GM13977 (cell line): ENCODE measurements around the gene NOS3.
A peak's percentile ranks its signal among the peaks of the same experiment; 100 is the strongest.

ENCODE experiments used
- DNase-seq: peaks from one replicate; pipeline ENCODE4 v3.0.0; 2012; ENCODE audit warnings: low spot score
- in situ Hi-C: fragments of 300-500 bp; cut with MboI; formaldehyde crosslinking; loops from one replicate; pipeline ENCODE4 v1.12.0; 2022; ENCODE audit warnings: low sequenced_read_pairs, low pct_unique_long_range_greater_than_20kb, mixed read lengths, inconsistent platforms; ENCODE audit not compliant: unreplicated experiment
- TF ChIP-seq, protein P1 (sequence below): IDR thresholded peaks from 2 replicates; pipeline ENCODE4 v1.5.1; 2012; ENCODE audit warnings: mild to moderate bottlenecking, control low read depth; ENCODE audit not compliant: insufficient read depth; ENCODE audit errors: extremely low read depth, missing control alignments

The NOS3 gene

DNA sequence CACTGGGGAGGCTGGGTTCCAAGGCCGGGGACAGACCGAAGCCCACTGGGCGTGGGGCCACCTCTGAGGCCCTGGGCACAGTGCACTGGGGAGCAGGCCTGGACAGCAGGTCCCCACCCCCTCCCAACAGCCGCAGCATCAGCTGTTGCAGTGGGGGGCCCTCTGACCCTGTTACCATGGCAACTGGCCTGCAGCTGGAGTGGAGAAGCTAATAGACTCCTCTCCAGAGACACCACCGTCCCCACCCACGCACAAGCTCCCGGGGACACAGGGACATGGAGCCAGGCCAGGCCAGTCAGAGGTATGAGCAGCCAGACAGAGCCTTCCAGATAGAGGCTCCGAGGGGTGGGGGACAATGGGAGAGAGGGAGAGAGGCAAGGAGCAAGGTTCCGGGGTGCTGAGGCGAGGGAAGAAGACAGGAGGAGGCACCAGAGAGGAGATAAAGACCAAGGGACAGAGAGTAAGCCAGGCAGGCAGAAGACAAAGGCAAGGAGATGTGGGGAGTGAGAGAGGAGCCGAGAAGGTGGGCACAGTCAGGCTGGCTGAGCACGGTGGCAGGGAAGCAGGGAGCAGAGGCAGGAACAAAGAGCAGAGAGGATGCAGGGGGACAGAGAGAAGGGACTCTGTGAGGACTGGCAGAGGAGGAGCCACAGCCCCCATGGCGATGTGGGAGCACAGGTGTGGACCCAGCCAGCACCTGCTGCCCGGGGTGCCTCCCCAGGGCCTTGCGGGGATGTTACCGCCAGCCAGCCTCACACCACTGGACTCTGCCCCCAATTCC, 19.4 kb upstream of the NOS3 start:
- no peak for DNase-seq
- in situ Hi-C loops, result no loop called here
- TF ChIP-seq, protein P1, sequence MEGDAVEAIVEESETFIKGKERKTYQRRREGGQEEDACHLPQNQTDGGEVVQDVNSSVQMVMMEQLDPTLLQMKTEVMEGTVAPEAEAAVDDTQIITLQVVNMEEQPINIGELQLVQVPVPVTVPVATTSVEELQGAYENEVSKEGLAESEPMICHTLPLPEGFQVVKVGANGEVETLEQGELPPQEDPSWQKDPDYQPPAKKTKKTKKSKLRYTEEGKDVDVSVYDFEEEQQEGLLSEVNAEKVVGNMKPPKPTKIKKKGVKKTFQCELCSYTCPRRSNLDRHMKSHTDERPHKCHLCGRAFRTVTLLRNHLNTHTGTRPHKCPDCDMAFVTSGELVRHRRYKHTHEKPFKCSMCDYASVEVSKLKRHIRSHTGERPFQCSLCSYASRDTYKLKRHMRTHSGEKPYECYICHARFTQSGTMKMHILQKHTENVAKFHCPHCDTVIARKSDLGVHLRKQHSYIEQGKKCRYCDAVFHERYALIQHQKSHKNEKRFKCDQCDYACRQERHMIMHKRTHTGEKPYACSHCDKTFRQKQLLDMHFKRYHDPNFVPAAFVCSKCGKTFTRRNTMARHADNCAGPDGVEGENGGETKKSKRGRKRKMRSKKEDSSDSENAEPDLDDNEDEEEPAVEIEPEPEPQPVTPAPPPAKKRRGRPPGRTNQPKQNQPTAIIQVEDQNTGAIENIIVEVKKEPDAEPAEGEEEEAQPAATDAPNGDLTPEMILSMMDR, result no peak

DNA sequence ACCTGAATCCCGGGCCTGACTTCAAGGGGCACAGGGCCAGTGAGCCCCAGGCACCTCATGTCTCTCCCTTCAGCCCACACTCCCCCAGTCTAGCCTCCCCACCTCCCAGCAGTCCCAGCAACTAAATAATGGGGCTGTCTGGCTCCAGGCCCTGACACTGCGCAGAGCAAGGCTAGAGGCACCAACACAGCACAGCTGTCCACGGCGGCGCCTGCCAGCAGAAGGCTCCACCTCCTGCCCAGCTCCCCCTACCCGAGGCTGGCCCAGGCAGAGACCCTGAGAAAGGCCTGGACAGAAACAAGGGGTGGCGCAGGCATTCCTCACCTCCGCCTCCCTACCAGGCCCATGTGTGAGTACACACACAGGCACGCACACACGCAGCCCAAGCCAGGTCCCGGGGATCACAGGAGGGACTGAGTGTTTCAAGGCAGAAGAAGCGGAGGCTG, 18.8 kb upstream of the NOS3 start:
- in situ Hi-C loops, result no loop called here
- no peak for DNase-seq
- TF ChIP-seq, protein P1, result no peak

- no peak for DNase-seq
- in situ Hi-C loops, result no loop called here
- TF ChIP-seq, protein P1, result no peak
These were observed 18.1 kb upstream of the NOS3 start for GRCh38 chr7:150972741-150973140.

DNA sequence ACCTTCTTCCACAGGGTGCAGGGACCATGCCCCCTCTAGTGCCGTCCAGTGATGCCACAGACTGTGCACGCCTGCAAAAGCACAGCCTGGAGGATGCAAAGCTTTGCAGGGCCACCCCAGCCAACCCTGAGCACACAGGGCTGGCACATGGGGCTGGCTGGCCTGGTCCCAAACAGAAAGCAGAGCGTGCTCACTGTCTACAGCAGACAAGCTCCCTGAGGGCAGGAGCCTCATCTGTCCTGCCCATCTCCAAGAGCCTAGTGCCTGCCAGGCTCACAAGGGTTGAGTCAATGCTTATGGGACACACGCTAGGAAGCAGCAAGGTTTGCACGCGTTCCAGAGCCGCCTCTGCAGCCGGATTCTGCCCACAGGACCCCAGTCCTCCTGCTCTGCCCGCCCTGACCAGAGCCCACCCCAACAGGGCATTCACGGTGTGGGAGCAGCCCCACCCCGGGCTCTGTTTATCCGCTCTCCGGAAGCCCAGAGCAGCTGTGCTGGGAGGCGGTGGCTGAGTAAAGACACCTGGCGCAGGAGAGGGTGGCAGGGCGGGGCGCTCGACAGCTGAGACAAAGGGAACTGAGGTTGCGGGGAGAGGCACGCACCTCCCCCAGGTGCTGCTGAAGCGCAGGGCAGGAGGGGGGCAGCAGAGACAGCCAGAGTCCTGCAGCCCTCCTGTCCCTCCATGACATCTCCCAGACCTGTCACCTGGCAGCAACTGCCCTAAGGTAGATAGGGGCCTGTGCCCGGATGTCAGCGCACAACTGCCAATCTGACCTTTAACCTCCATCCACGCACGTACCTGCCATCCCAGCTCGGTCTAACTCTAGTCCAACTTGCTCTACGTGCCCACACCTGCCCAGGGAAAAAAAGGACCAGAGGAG, 17.0 kb upstream of the NOS3 start:
- no peak for DNase-seq
- TF ChIP-seq, protein P1, result no peak
- in situ Hi-C loops, result no loop called here

DNA sequence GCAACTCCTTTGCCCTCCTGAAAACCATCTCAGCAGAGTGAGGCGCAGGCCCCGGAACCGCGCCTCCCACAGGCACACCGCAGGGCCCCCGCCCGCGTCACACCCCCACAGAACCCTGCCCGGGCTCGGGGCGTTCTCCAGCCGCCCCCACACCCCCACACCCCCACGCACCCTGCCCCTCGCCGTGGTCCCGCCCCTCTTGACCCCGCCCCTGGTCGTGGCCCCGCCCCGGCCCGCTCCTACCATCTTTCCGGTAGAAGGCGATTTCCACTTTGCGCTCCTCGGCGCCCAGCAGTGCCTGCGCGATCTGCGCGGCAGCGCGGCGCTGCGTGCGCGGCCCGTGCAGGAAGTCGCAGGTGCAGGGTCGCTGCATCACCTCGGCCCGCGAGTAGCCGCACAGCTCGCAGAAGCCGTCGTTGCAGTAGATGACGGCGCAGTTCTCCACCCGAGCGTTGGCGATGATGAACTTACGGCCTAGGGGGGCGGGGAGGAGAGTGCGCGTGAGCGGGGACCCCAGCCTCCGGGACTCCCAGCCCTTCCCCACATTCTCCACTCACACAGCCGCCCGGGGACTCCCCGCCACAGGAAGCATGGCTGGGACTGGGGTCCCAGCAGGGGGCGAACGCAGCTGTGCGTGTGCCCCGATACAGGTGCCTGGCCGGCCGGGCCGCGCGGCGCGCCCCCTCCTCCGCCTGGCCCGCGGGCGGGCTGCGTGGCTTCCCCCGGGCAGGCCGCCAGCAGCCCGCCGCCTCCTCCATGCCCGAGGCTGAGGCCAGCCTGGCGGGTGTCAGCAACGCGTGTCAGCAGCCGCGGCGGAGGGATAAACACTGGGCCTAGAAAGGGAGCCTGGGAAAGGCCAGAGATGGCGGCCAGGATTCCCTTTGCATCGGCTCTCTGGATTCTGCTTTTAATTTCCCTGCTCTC, 16.1 kb upstream of the NOS3 start:
- DNase-seq, result peak; percentile 86
- in situ Hi-C loops, result no loop called here
- TF ChIP-seq, protein P1, result peak; percentile 47
